Activated effector memory CD4-positive, alpha-beta T cell treated with anti-CD3 and anti-CD28 coated beads, Interleukin-2, amount 50 U/mL, for 16 hours (primary cell): ENCODE results near the gene MFAP4.
A peak's percentile ranks its signal among the peaks of the same experiment; 100 is the strongest.

Experiments
- DNase-seq: peaks from one replicate; pipeline ENCODE4 v3.0.0-alpha.2; 2020

MFAP4 gene

GRCh38 chr17:19347323-19348080 is 39.5 kb downstream of the MFAP4 start:
- DNase-seq, result peak; percentile 54

- DNase-seq, result peak; percentile 50
Measured at GRCh38 chr17:19346351-19347255, 40.4 kb downstream of the MFAP4 start.

- peak; percentile 42 for DNase-seq
Measured at GRCh38 chr17:19345486-19346350, 41.3 kb downstream of the MFAP4 start.

GRCh38 chr17:19345067-19345460 is 41.9 kb downstream of the MFAP4 start:
- DNase-seq, result peak; percentile 50

GRCh38 chr17:19344311-19345066 is 42.5 kb downstream of the MFAP4 start:
- DNase-seq, result peak; percentile 59

- DNase-seq, result peak; percentile 53
Measured at GRCh38 chr17:19343671-19344151, 43.3 kb downstream of the MFAP4 start.

GRCh38 chr17:19343256-19343630 is 43.7 kb downstream of the MFAP4 start:
- DNase-seq, result peak; percentile 48

- peak; percentile 54 for DNase-seq
Measured at GRCh38 chr17:19342611-19343255, 44.3 kb downstream of the MFAP4 start.

- DNase-seq, result peak; percentile 43
Measured at GRCh38 chr17:19341641-19342610, 45.1 kb downstream of the MFAP4 start.

GRCh38 chr17:19341211-19341631 is 45.8 kb downstream of the MFAP4 start:
- peak; percentile 43 for DNase-seq

- no peak for DNase-seq
Measured at GRCh38 chr17:19339341-19339815, 47.6 kb downstream of the MFAP4 start.

GRCh38 chr17:19338031-19338990 is 48.7 kb downstream of the MFAP4 start:
- peak; percentile 86 for DNase-seq

- no peak for DNase-seq
Measured at GRCh38 chr17:19337712-19338023, 49.3 kb downstream of the MFAP4 start.

GRCh38 chr17:19336938-19337711 is 49.9 kb downstream of the MFAP4 start:
- peak; percentile 60 for DNase-seq

- DNase-seq, result peak; percentile 59
Measured at GRCh38 chr17:19335951-19336631, 50.9 kb downstream of the MFAP4 start.

- DNase-seq, result no peak
Measured at GRCh38 chr17:19334331-19334730, 52.7 kb downstream of the MFAP4 start.

GRCh38 chr17:19333736-19334290 is 53.2 kb downstream of the MFAP4 start:
- DNase-seq, result peak; percentile 49
